ENCODE results near the gene LDB3. TPM values are rescaled to one million over a fixed set of nuclear protein-coding genes. Genes with fewer than 3 reads are reported as not detected.

The LDB3 gene
- total RNA-seq, 2 experiments from 2014 or later: 0.07 to 0.09 TPM

DNA sequence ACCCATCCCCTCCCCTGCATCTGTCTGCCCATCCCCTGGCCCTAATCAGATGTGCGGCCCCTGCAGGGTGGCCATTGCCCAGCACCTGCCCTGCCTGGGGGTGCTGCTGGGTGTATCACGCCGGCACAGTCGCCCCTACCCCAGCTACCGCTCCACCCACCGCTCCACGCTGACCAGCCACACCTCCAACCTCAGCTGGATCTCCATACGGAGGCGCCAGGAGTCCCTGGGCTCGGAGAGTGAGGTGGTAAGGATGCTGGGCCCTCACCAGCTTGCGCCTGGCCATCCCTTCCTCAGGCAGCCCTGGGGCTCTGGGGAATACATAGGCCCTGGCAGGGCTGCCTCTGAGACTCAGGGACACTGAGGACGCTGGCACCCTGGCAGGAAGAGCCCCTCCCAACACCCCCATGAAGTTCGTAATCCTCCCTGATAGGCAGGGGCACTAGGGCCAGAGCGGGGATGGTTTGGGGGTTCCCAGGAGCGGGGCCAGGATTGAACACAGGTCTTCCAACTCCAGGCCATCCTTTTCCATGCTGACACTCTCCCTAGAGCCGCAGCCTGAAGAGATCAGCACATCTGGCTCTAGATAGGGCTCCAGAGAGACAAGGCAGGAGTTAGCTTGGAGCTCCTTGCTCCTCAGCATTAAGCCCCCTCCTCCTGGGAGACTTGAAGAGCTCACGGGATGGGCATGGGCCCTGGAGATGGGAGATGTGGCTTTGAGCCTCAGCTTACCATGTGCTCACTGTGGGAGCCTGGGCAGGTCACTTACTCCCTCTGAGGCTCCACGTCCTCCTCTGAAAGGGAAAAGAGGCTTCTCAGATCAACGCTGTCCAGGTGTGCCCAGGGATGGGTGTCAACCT, 5.9 kb upstream of the LDB3 start:
- H3K4me3 Mint-ChIP-seq: no peak overlapping the region
- H3K27ac Mint-ChIP-seq: no peak overlapping the region
- no peaks in the 10 kb centered on the region for H3K4me1 Mint-ChIP-seq (ENCODE audit: low read depth)
- no peak for DNase-seq
- intact Hi-C loops (cut with micrococcal nuclease): no loop called here
- H3K9me3 Mint-ChIP-seq: no peaks in the 10 kb centered on the region
- H3K36me3 Mint-ChIP-seq (ENCODE audit: low read depth): no peaks in the 10 kb centered on the region
- CTCF ChIA-PET: interaction anchor here (0.8 kb wide), 1 partner anchor 17 kb away, joined by 3 read pairs; no protein-coding TSS in a partner anchor
- POLR2A ChIA-PET: no interaction called here
- TF ChIP-seq, protein P1, sequence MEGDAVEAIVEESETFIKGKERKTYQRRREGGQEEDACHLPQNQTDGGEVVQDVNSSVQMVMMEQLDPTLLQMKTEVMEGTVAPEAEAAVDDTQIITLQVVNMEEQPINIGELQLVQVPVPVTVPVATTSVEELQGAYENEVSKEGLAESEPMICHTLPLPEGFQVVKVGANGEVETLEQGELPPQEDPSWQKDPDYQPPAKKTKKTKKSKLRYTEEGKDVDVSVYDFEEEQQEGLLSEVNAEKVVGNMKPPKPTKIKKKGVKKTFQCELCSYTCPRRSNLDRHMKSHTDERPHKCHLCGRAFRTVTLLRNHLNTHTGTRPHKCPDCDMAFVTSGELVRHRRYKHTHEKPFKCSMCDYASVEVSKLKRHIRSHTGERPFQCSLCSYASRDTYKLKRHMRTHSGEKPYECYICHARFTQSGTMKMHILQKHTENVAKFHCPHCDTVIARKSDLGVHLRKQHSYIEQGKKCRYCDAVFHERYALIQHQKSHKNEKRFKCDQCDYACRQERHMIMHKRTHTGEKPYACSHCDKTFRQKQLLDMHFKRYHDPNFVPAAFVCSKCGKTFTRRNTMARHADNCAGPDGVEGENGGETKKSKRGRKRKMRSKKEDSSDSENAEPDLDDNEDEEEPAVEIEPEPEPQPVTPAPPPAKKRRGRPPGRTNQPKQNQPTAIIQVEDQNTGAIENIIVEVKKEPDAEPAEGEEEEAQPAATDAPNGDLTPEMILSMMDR (IDR thresholded peaks at IDR 0.05): no peak
- ATAC-seq: no peak
- H3K27me3 Mint-ChIP-seq: no peaks in the 10 kb centered on the region

DNA sequence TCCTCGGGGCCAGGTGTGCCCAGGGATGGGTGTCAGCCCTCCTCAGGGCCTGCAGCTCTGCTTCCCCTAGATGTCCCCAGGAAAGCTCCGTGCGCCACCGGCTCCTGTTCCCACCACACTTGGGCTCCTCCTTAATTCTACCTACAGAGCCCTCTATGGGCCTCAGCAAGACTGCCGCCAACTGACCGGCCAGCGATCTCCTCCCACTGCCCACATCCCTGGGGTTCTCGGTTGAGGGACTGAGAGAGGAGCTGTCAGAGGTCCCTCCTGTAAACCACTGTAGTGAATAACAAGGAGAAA, 5.3 kb upstream of the LDB3 start:
- TF ChIP-seq, protein P1 (IDR thresholded peaks at IDR 0.05): no peak
- H3K27ac Mint-ChIP-seq: no peak overlapping the region
- H3K4me1 Mint-ChIP-seq (ENCODE audit: low read depth): no peaks in the 10 kb centered on the region
- H3K9me3 Mint-ChIP-seq: no peaks in the 10 kb centered on the region
- ATAC-seq (no peak), DNase-seq (no peak)
- no peak overlapping the region for H3K4me3 Mint-ChIP-seq
- POLR2A ChIA-PET: no interaction called here
- intact Hi-C loops (cut with micrococcal nuclease): no loop called here
- CTCF ChIA-PET: interaction anchor here (0.8 kb wide), 1 partner anchor 18 kb away, joined by 3 read pairs; no protein-coding TSS in a partner anchor
- no peaks in the 10 kb centered on the region for H3K36me3 Mint-ChIP-seq (ENCODE audit: low read depth)
- H3K27me3 Mint-ChIP-seq: no peaks in the 10 kb centered on the region

DNA sequence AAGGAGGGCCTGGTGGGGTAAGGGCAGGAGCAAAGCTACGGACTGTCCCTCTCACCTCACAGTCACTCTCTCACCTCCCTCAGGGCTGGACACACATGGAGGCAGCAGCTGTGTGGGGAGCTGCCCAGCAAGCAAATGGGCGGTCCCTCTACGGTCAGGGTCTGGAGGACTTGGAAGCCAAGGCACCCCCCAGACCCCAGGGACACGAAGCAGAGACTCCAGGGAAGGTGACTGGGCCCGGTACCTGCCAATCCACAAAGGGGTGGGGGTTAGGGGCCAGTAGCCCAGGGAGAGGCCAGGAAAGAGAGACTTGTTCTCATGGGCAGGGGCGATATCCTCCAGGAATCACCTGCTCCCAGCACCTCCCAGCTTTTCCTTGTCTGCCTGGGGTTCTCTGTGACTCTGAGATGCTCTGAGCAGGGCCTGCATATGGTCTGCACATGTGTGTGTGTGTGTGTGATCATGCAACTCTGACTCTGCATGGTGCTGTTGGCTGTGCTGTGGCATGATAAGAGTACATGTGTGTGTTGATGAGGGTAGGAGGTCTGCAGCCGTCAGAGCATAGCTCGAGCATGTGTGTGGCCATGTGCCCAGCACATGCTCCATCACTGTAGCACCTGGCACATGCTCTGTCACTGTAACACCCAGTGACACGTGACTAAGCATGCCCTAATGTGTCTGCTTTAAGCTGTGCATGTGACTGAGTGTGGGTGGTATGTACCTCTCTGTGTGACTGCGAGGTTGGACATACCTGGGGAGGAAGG, 4.6 kb upstream of the LDB3 start:
- CTCF ChIA-PET: no interaction called here
- POLR2A ChIA-PET: no interaction called here
- Mint-ChIP-seq H3K4me3 (no peak overlapping the region), H3K4me1 (ENCODE audit: low read depth) (no peaks in the 10 kb centered on the region), H3K27me3 (no peaks in the 10 kb centered on the region), H3K36me3 (ENCODE audit: low read depth) (no peaks in the 10 kb centered on the region), H3K27ac (no peak overlapping the region), H3K9me3 (no peaks in the 10 kb centered on the region)
- intact Hi-C loops (cut with micrococcal nuclease): no loop called here
- DNase-seq: no peak
- ATAC-seq: no peak
- TF ChIP-seq, protein P1 (IDR thresholded peaks at IDR 0.05): no peak

DNA sequence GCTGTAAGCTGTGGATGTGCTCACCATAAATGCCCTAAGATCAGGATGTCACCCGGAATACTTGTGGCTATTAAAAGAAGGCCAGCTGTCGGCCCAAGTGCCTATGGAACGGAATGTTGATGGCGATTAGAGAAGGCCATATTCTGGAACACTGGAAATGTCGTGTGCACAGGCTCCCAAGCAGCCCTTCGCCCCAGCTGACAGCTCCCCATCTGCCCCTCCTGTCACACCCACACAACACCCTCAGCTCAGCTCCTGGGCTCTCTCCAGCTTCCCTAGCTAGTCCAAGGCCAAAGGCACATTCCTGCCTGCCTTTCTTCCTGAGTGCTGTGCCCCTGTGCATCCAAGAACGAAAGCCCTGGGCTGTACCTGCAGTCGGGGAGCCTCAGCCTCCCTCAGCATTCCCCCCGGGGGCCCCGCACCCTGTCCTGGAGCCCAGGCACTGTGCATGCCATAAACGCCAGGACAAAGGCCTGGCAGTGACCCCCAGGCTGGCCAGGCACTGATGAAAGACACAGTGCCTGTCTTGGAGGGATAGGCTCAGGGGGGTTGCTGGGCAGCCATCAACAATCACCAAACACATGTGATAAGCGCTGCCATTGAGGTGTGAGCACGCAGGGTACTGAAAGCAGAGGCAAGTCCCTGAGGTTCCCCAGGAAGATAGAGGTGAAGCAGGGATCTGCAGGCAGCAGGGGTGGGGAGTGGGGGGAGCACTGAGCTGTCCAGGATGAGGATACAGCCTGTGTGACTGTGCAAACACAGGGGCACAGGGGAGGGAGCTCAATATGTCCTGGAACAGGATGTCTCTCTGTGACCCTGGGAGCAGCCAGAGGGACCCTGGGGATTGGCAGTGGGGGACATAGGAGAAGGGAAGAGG, 3.7 kb upstream of the LDB3 start:
- Mint-ChIP-seq H3K4me1 (ENCODE audit: low read depth) (no peaks in the 10 kb centered on the region), H3K27ac (no peak overlapping the region), H3K27me3 (no peaks in the 10 kb centered on the region), H3K36me3 (ENCODE audit: low read depth) (no peaks in the 10 kb centered on the region), H3K9me3 (no peaks in the 10 kb centered on the region), H3K4me3 (no peak overlapping the region)
- intact Hi-C loops (cut with micrococcal nuclease): no loop called here
- DNase-seq: no peak
- TF ChIP-seq, protein P1 (IDR thresholded peaks at IDR 0.05): no peak
- CTCF ChIA-PET: no interaction called here
- POLR2A ChIA-PET: no interaction called here
- ATAC-seq: no peak

Data from activated CD8-positive, alpha-beta T cell treated with anti-CD3 and anti-CD28 coated beads for 36 hours (primary cell).